OCI-M2 (cell line): Measurements from ENCODE around the gene CCDC40.

Source experiments
- DNase-seq: peaks from one replicate; lab custom pipeline; 2025; ENCODE audit not compliant: unreplicated experiment; lab: John Stamatoyannopoulos, UW

Gene CCDC40

DNA sequence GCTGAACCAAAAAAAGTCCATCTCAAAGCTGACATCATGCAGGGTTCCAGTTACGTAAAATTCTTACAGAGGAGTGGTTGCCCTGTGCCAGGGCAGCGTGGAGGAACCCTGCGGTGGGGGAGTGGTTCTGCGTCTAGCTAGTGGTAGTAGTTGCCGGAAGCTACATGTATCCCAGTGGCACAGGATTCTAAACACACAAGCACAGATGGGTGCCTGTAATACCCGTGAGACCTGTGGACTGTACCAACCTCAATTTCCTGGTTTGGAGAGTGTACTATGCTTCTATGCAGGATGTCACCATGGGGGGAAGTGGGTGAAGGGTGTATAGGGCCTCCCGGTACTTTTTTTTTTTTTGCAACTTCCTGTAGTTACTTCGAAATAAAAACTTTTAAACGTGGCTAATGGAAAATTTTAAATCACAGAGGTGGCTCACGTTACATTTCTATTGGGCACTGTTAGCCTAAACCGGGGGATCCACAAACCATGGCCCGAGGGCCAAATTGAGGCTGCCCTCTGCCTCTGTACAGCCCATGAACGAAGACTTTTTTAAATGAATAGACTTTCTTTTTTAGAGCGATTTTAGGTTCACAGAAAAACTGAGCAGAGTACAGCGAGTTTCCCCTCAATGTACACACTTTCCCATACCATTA lies 39.3 kb upstream of the CCDC40 start:
- no peak for DNase-seq

DNA sequence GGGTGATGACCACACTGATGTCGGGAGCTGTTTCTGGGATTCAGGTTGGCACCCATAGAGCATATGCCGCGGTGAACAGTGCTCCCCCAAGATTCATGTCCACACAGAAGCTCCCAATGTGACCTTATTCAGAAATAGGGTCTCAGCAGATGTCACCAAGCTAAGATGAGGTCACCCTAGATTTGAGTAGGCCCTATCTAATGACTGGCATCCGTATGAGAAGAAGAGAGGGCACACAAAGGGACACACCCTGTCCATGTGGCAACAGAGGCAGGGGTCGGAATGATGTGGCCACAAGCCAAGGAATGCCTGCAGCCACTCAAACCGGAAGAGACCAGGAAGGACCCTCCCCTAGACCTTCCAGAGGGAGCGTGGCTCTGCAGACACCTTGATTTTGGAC lies 36.3 kb upstream of the CCDC40 start:
- DNase-seq: no peak

DNA sequence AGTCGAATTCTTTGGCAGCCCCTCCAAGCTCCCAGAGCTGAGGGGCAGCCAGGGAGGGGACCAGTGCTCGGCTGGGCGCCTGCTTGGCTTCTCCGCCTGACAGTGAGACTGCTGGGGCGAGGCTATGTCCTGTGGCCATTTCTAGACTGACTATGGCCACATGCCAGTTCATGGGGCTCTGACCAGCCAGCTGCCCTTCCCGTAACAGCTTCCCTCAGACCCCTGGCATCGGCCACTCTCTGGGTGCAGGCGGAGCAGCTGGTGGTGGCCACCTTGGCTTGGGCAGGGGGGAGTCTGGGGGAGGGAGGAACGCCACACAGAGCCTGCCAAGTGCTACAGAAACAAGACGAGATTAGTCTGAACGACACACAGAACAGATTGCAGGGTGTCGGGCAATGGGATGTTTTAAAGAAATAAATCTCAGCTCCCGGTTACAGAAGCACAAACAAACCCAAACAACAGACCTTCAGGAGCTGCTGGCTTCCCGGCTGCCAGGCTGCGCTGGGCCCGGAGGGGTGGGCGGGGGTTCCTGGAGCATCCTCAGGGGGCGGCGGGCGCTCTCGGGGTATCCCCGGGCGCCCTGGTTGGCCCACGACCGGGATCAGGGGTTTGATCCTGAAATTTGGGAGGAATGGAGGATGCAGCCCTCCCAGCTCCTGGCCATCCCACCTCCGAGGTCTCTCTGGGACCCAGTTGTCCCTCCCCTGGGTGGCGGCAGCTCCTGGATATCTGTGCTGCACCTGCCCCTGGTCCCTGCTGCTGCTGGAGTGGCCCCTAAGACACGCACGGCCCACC lies 35.3 kb upstream of the CCDC40 start:
- DNase-seq: no peak

DNA sequence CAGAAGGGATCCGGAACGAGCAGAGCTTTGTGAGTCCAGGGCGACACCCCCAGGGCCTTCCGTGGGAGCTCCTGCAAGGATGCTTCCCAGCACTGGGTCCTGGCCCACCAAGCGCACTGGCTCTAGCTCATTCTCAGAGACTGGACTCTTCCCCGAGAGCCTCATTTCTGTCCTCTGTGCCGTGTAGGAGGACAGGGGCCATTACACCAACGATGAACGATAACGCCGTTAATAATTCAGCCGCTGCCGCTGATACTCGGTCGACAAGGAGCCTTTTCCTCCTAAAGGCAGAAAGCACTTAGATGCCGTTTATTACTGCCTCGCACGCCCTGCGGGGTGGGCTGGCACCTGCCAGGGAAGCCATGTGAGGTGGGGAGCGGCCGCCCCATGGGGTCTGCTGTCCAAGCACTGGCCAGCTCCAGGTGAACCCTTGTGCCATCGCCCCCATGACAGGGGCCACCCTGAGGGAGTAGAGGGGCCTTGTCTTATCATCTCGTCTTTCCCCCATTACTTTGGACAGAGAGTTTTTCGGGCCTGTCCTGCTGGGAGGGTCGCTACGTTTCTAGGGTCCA lies 34.3 kb upstream of the CCDC40 start:
- no peak for DNase-seq

DNA sequence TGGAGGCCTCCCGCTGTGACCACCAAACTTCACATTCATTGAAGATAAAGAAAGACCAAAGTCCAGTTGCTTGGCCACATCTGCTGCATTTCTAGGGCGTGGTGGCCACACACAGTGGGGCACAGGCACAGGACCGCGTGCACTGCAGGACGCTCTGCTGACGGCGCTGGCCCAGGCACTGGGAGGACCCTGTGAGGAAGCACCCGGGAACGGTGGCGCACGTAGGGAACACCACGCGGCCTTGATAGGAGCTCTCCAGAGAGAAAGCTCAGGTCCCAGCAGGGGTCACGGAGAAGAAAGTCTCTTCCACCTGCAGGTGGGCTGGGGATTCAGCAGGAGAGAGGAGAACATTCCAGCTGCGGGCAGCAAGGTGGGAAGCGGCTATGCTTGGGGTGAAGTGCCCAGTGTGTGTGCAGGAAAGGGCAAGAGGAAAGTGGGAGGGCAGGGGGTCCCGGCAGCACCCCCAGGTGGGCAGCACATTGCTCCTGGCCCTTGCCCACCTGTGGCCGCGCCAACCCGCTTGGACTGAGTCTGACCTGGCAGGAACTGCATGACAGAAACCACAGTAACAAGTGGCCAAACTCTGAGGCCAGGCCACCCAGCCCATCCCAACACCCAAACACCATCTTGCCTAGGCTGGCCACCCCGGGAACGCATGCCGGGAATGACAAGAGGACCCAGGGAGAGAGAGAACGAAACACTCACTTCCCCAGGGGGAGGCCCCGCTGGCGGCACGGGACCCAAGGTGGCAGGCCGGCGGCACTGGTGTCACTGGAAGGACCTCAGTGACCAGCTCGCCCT lies 33.6 kb upstream of the CCDC40 start:
- DNase-seq: no peak

DNA sequence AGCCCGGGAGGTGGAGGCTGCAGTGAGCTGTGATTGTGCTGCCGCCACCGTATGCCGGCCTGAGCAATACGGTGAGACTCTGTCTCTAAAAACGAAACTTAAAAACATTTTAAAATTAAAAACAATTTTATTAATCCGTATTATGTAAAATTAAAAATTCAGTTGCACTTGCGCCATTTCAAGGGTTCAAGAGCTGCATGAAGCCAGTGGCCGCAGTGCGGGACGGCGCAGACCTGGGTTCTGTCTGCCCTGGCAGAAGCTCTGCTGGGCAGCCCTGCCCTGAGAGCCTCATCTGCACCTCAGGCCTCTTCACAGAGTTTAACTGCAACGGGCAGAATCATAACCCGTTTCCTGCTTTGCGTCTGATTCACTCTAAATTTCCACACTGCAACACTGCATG lies 32.5 kb upstream of the CCDC40 start:
- DNase-seq: no peak

DNA sequence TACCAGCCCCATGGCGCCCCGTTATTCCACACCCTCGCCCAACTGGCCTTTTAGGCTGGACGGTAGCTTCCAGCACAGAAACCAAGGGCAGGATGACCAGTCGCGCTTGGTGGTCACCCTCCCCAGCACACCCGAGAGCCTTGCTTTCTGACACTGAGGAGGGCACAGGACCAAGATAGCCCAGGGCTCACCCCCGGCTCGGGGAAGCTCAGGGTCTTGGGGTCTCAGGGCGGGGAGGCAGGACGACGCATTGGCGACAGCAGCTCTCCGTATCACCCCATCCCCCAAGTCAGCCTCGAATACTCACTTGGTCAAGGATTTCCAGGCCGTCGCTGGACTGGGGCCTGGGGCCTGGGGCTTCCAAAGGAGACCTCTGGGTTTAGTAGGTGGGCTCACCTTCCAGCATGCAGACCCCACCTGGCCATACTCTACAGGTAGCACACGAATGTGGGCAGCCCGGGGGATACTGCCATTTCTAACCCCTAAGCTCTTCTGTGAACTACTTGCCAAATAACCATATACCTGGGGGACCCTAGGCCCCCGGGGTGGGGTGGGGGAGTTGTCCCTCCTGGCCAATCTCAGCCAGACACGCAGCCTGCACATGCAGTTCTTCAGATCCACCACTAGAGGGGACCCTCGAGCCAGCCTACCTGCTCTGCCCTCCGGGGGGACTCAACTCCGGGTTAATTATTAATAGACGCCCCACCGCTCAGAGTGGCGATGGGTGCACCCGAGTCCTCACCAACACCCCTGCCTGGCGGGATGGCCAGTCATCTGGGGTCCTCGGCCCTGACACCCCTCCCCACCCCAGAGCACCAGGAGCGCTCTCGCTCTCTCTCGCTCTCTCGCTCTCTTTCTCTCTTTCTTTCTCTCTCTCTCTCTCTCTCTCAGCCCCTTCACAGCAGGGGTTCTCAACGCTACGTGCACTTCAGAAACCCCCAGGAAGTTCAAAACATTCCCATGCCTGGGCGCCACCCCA lies 30.8 kb upstream of the CCDC40 start:
- peak; percentile 6 for DNase-seq

DNA sequence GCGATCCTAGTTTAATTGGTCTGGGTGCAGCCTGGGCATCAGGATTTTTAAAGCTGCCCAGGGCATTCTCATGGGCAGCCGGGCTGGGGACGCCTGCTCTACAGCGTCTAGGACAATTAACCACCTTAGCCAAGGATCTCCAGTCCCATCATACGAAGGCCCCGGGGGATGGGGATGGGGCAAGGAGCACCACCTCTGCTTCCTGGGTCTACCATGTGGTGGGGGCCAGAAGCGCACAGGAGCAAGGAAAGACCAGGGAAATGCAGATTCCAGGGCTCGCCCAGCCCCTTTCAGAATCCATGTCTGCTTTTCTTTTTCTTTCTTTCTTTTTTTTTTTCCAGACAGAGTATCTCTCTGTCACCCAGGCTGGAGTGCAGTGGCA lies 30.1 kb upstream of the CCDC40 start:
- DNase-seq: no peak

DNA sequence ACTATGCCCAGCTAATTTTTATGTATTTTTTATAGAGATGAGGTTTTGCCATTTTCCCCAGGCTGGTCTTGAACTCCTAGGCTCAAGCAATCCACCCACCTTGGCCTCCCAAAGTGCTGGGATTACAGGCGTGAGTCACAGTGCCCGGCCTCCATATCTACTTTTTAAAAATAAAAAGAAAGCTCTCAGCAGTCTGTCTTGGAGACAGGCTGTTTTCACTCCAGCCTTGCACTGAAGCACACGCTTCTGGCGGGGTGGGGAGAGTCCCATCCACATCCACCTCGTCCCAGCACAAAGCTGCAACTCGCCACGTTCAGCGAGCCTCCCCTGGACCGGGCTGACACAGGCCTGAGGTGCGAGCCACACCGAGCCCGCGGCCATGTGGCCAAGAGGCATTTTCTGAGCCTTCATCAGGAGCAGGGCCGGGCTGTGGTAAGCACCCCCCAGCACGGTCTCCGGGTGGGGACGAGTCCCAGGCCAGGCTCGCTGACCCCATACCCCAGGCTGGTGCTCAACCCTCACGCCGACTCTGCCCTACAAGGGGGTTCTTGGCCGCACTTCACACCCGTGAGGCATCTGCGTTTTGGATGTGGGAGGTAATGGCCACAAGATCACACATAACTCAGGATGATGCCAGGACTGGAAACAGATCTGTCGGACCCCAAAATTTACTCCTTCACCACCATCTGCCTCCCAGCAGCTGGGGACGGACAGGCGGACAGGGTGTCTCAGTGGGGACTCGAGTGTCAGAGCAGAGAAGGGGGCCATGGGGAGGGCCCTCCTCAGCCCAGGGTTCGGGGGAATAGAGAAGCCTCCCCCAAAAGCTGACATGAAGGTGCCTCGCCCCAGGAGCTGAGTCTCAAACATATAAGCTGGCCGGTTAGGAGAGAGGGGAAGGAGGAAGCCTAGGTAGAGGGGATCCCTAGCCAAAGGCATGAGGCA lies 29.4 kb upstream of the CCDC40 start:
- no peak for DNase-seq

DNA sequence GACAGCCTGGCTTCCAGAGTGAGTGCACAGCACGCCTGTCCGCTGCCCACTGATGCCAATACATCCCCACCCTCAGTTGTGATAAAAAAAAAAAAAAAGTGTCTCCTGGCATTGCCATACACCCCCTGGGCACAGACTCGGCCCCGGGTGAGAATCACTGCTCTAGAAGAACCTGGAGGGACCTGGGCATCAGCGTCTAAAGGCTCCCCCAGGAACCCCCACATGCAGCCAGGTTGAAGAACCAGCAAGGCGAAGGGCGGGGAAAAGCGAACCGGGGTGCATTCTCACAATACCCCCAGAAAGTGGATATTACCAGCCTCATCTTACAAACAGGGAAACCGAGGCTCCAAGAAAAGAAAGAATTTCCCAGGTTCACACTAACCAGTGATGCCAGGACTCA lies 28.5 kb upstream of the CCDC40 start:
- no peak for DNase-seq

DNA sequence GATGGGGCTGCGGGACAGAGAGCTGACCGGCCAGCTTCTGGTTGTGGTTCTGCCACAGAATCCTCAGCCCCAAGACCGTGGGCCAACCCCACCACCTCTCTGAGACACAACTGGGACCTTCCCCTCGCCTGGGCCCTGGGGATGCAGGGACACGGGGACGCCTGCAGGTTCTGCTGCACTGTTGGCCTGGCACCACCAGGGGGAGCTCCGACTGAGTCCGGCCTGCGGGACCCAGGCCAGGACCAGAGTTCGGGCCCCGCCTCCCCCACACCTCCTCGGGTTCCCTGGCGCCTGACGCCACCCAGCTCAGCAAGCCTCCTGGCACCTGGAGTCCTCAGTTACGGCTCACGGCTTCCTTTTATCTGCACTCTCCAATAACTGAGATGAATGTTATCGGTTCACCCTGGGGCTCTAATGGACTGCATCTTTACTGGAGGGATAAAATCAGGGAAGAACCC lies 28.0 kb upstream of the CCDC40 start:
- DNase-seq: no peak

DNA sequence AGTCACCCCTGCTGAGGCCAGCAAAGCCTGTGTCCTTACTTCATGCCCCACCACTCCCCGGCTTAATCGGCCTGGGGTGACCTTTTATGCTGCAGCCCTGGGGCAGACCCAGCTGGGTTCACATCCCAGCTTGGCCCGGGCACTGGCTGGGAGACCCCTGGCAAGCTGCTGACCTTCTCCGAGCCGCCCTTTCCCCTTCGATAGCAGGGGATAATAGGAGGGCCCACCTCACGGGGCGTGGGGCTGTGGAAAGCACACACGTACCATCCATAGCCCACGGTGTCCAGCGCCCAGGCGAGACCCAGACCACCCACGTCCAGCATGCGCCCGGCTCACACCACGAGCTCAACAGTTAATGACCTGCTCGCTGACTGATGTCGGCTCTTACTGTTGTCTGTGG lies 27.6 kb upstream of the CCDC40 start:
- DNase-seq: no peak

DNA sequence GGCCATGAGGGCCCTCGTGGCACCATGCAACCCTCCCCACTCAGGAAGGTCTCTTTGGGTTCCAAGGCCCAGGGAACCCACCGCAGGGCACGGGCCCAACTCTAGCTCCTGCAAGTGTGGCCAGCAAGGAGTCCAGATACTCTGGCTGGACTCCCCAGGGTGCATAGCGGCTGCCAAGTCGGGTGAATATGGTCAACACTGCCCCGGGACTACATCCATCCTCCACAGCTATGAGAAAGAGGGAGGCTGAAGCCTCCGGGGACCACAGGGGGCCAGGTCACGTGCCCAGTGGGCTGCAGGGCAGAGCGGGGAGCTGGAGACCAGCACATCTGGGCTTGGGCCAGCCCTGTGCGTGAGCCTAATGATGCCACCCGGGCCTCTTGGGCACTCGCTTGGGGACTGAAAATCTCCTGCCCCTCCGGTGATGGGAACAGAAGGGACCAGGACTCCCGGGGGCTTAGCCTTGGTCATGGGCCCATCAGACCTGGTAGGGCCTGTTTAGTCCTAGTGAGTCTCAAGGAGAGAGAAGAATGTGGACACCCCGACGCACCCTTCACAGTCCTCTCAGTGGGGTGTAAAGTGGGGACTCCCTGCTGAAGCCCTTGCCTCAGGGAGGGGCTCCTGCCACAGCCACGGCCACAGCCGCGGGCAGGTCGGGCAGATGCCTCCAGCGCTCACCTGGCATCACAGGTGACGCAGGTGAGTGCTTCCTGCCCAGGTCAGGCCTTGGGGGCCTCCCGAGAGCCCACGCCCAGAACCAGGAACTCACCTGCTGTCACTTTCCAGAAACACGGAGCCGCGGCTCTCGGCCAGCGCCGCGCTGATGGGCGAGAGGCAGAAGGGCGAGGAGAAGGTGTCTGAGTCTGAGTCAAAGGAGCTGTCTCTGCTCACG lies 26.8 kb upstream of the CCDC40 start:
- no peak for DNase-seq

DNA sequence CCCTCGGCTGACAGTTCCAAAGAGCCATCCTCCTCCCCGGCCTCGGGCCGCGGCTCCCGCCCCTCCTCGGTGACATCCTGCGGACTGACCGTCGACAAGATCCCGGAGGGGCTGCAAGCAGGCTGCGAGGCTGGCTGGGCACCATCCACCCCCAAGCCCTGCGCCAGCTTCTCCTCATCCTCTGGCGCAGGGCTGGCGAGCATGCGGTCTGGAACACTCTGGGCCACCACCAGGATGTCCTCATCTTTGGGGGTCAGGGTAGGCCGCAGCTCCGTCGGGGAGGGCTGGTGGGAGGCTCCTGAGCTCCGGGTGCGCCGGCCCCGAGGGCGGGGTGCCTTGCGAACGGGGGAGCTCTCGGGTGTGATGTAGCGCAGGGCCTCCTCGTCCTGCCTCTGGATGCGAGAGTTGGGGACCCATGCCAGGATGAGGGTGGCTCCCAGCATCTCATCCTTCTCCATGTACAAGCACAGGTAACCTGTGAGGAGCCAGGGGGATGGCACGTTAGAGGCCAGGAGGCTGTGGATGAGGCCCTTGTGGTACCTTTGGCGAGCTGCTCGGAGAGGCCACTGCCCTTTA lies 26.1 kb upstream of the CCDC40 start:
- DNase-seq: no peak

DNA sequence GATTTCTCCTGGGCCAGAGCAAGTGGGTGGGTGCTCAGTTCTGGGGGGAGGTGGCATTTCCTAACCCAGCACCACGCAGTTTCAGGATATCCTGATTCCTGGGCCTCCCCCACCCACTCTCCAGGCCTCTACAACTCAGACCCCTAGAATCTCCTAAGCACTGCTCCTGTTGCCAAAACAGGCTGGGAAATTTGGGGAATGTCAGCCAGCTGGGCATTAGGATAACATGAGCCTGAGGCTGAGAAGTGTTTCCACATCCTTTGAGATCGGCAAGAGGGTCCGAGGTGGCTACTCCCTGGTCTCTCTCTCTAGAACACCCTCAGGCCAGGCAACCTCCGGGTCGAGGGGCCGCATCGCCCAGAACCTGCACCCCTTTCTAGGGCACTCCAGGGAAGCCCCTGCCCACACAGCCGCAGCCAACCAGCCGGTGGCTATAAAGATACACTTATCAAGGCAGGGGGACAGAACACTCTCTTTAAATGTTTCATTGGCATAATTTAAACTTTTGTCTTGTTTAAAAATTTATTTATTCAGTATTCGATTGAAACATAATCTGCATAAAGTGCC lies 24.4 kb upstream of the CCDC40 start:
- DNase-seq: no peak

DNA sequence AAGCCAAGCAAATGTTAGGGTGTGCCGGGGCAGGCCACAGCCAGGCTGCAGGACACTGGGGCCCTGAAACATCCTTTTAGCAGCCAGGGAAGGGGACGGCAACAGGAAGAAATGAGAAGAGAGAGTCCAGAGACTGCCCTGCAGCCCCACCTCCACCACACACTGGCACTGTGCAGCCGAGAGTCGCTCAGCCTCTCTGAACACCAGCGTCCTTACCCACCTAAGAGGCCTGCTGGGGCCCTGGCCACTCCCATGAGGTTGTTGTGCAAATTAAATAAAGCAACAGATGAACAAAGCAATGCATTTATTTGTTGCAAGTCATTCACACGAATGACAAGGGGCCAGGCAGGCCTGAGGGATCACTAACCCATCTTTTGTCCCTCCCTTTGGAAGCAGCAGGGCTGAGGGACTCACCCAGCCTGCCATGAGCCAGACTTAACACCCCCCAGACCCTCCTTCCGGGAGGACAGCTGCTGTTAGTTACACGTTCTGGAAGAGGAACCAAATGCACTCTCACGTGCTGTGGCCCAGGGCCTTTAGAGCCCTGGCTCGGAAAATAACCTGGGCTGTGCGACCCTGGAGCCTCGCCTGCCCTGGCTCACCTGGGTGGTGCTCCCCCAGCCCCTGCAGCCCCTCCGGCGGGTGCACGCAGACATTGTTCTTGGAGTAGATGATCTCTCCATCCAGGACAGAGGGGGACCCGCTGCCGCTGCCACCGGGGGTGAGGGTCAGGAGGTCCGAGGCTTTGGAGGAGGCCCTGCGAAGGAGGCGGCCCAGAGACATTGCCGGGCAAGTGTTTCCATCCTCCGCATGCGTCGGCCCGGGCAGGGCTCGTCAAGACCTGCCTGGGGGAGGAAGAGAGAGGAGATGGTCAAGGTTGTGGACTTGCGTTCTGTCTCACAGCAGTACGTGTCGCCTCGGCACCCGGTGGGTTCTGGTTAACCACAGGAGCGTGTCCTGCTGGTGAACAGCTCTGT lies 23.4 kb upstream of the CCDC40 start:
- DNase-seq: no peak
